Hematopoietic multipotent progenitor cell treated with erythropoietin and hydrocortisone succinate and interleukin-3 and kit ligand, for 17 days (in vitro differentiated cells): Measurements from ENCODE around the gene MYH3.
A peak's percentile ranks its signal among the peaks of the same experiment; 100 is the strongest.
"Not testable (repeated sequence)": the region's sequence is repeated elsewhere in the genome, so short reads cannot be mapped to it uniquely, and the experiment has no call there.

Experiments used
- DNase-seq: peaks from one replicate; pipeline ENCODE4 v3.0.0-alpha.2; 2015; ENCODE audit warnings: low spot score

The MYH3 gene

GRCh38 chr17:10657148-10657547, at the start of gene MYH3:
TSS of gene MYH3 (minus strand) at chr17:10657309. CDS start at chr17:10655064, 2,245 bp downstream.
- DNase-seq, result no peak

- DNase-seq, result no peak
Observed at GRCh38 chr17:10705727-10706126, 48.6 kb upstream of the MYH3 start.

GRCh38 chr17:10702574-10702973, 45.5 kb upstream of the MYH3 start:
- no peak for DNase-seq

GRCh38 chr17:10699856-10700255, 42.7 kb upstream of the MYH3 start:
- DNase-seq, result no peak

GRCh38 chr17:10698096-10698818, 41.1 kb upstream of the MYH3 start:
- peak; percentile 19 for DNase-seq

GRCh38 chr17:10697092-10698081, 40.3 kb upstream of the MYH3 start, which contains the start of the genes ADPRM and SCO1:
TSS of gene ADPRM (plus strand) at chr17:10697594. CDS start at chr17:10704927, 7,333 bp downstream.
TSS of gene SCO1 (minus strand) at chr17:10697533. CDS start at chr17:10697507, 26 bp downstream.
- peak; percentile 91 for DNase-seq

GRCh38 chr17:10695875-10696407, 38.8 kb upstream of the MYH3 start:
- not testable (repeated sequence) for DNase-seq

GRCh38 chr17:10687499-10687898, 30.4 kb upstream of the MYH3 start:
- DNase-seq, result no peak

- peak; percentile 59 for DNase-seq
Observed at GRCh38 chr17:10683853-10684252, 26.7 kb upstream of the MYH3 start.

- DNase-seq, result no peak
Observed at GRCh38 chr17:10681866-10682446, 24.8 kb upstream of the MYH3 start.

GRCh38 chr17:10674704-10675103, 17.6 kb upstream of the MYH3 start:
- DNase-seq, result no peak

- DNase-seq, result no peak
Observed at GRCh38 chr17:10673312-10673711, 16.2 kb upstream of the MYH3 start.

- no peak for DNase-seq
Observed at GRCh38 chr17:10668775-10669174, 11.7 kb upstream of the MYH3 start.

GRCh38 chr17:10666906-10667305, 9.8 kb upstream of the MYH3 start:
- DNase-seq, result no peak

GRCh38 chr17:10664571-10664970, 7.5 kb upstream of the MYH3 start:
- DNase-seq, result no peak

- DNase-seq, result no peak
Observed at GRCh38 chr17:10663231-10663630, 6.1 kb upstream of the MYH3 start.

GRCh38 chr17:10661437-10661836, 4.3 kb upstream of the MYH3 start:
- no peak for DNase-seq

GRCh38 chr17:10657879-10658278, 770 bp upstream of the MYH3 start:
- no peak for DNase-seq

- no peak for DNase-seq
Observed at GRCh38 chr17:10653987-10654386, 3.1 kb downstream of the MYH3 start.

- DNase-seq, result no peak
Observed at GRCh38 chr17:10652984-10653659, 4.0 kb downstream of the MYH3 start.

- DNase-seq, result no peak
Observed at GRCh38 chr17:10651927-10652326, 5.2 kb downstream of the MYH3 start.

- DNase-seq, result no peak
Observed at GRCh38 chr17:10649602-10650001, 7.5 kb downstream of the MYH3 start.
